Small intestine (tissue), 7 donors: ENCODE measurements around the gene TAS2R13. TPM values are rescaled to one million over a fixed set of nuclear protein-coding genes. Genes with fewer than 3 reads are reported as not detected.

Source experiments
- DNase-seq, 2 donors: peaks; one replicate each; pipeline versions ENCODE4 v3.0.0 to v3.0.0-alpha.2; 2013
- FAIRE-seq: peaks from 2 replicates; lab custom pipeline; 2012; peaks lifted over from hg19 to GRCh38; lab: Jason Lieb, UNC
- H3K27ac ChIP-seq, 3 donors: one replicate each; pipeline ENCODE4 v1.5.1; 2013; ENCODE audit warnings: low read length in 2 of 3, mild to moderate bottlenecking in 2 of 3, control low read depth in 1 of 3, inconsistent platforms in 1 of 3, low read depth in 1 of 3, moderate library complexity in 1 of 3
- H3K27me3 ChIP-seq, 3 donors: one replicate each; pipeline ENCODE4 v1.6.1; 2013; ENCODE audit warnings: low read length in 3 of 3, inconsistent platforms in 1 of 3; ENCODE audit not compliant: control insufficient read depth in 3 of 3, insufficient read depth in 3 of 3
- H3K36me3 ChIP-seq, 3 donors: one replicate each; pipeline ENCODE4 v1.6.1; 2013; ENCODE audit warnings: low read length in 3 of 3, inconsistent platforms in 1 of 3, low read depth in 1 of 3, mild to moderate bottlenecking in 1 of 3, moderate library complexity in 1 of 3; ENCODE audit not compliant: control insufficient read depth in 3 of 3, insufficient read depth in 2 of 3
- H3K4me1 ChIP-seq, 3 donors: one replicate each; pipeline ENCODE4 v1.6.1; 2013; ENCODE audit warnings: low read length in 2 of 3, inconsistent platforms in 1 of 3, low read depth in 1 of 3, mild to moderate bottlenecking in 1 of 3, moderate library complexity in 1 of 3; ENCODE audit not compliant: control insufficient read depth in 3 of 3, insufficient read depth in 2 of 3
- H3K4me3 ChIP-seq, 3 donors: one replicate each; pipeline ENCODE4 v1.5.1; 2013; ENCODE audit warnings: low read length in 3 of 3, control low read depth in 1 of 3, inconsistent platforms in 1 of 3, low read depth in 1 of 3, mild to moderate bottlenecking in 1 of 3, moderate library complexity in 1 of 3
- H3K9me3 ChIP-seq, 2 donors: one replicate each; pipeline ENCODE4 v1.6.1; 2013; ENCODE audit warnings: low read depth in 1 of 2, low read length in 1 of 2; ENCODE audit not compliant: control insufficient read depth in 2 of 2, insufficient read depth in 1 of 2
- WGBS, 3 donors: extraction: QIAGEN DNeasy Blood & Tissue Kit; methylation state at CpG; one replicate each; pipeline ENCODE4 v1.1.7; 2013; 5-methylcytosine and 5-hydroxymethylcytosine counted together
- polyA plus RNA-seq, 4 donors: library from polyadenylated mRNA; stranded (reverse) in 3 of 4; unstranded in 1 of 4; fragments of 200-250 nt in 3 of 4; fragments of 120-200 nt in 1 of 4; gene quantifications; one replicate each; pipeline versions ENCODE4 v1.2.1 to v1.2.3, GENCODE V29; 2013
- donor health status: healthy with polysubstance abuse.
- donor health status: control.
- donor health status: control.
- donor health status: Bipolar disorder and iron deficiency.
- donor health status: healthy.

Gene TAS2R13
- polyA plus RNA-seq, 4 donors = 0.03 to 0.06 TPM; not detected in 2

GRCh38 chr12:10900530-10900929 is 8.8 kb downstream of the TAS2R13 start:
- Histone ChIP-seq H3K27me3 (no peaks in the 10 kb centered on the region), H3K4me1 (no peaks in the 10 kb centered on the region), H3K4me3 (no peak overlapping the region), H3K9me3 (peaks cover 0 to 17% of the 10 kb centered on the region in 2 donors), H3K27ac (no peak overlapping the region), H3K36me3 (no peaks in the 10 kb centered on the region)
- DNase-seq (no peak), FAIRE-seq (no peak)
- WGBS, 3 donors = 93 to 97% (median 93%) methylated on average over 1 of the region's 1 CpG

GRCh38 chr12:10896854-10897253 is 12.5 kb downstream of the TAS2R13 start:
- H3K27me3 ChIP-seq = no peaks in the 10 kb centered on the region
- peaks cover 0 to 2% (median 0%) of the 10 kb centered on the region in 3 donors for H3K4me1 ChIP-seq
- no peak overlapping the region for H3K27ac ChIP-seq
- H3K4me3 ChIP-seq = no peak overlapping the region
- H3K9me3 ChIP-seq = peaks cover 0 to 9% of the 10 kb centered on the region in 2 donors
- DNase-seq = no peak
- FAIRE-seq = no peak
- H3K36me3 ChIP-seq = no peaks in the 10 kb centered on the region
- 92 to 97% (median 95%) methylated on average over 5 of the region's 5 CpGs for WGBS, 3 donors

- Histone ChIP-seq H3K27me3 (no peaks in the 10 kb centered on the region), H3K4me3 (no peak overlapping the region), H3K4me1 (peaks cover 0 to 2% (median 0%) of the 10 kb centered on the region in 3 donors), H3K9me3 (no peaks in the 10 kb centered on the region), H3K36me3 (no peaks in the 10 kb centered on the region), H3K27ac (no peak overlapping the region)
- FAIRE-seq (no peak), DNase-seq (peak; percentile 20 to 83)
- whole genome bisulfite sequencing, 3 donors = 15 to 68% (median 41%) methylated on average over 2 of the region's 2 CpGs
Observed at GRCh38 chr12:10891937-10892336, 17.4 kb downstream of the TAS2R13 start.

- Histone ChIP-seq H3K36me3 (no peaks in the 10 kb centered on the region), H3K27ac (no peak overlapping the region), H3K9me3 (no peaks in the 10 kb centered on the region), H3K4me1 (peaks cover 0 to 2% (median 0%) of the 10 kb centered on the region in 3 donors), H3K4me3 (no peak overlapping the region), H3K27me3 (no peaks in the 10 kb centered on the region)
- FAIRE-seq = peak; percentile 26
- no peak for DNase-seq
Observed at GRCh38 chr12:10889226-10889625, 20.1 kb downstream of the TAS2R13 start.

- Histone ChIP-seq H3K27ac (no peak within 1 kb of the TSS), H3K36me3 (no peaks in the 10 kb centered on the region), H3K27me3 (no peaks in the 10 kb centered on the region), H3K4me3 (no peak within 1 kb of the TSS), H3K4me1 (no peaks in the 10 kb centered on the region), H3K9me3 (no peaks in the 10 kb centered on the region)
- no peak for FAIRE-seq
- WGBS, 3 donors = 93 to 98% (median 95%) methylated on average over 6 of the region's 6 CpGs
- no peak for DNase-seq
Observed at GRCh38 chr12:10884086-10884725, 25.2 kb downstream of the TAS2R13 start, which contains the start of gene PRH1. TSS of gene PRH1 (minus strand) at chr12:10884255. CDS start at chr12:10884217, 38 bp downstream.

GRCh38 chr12:10873378-10873777 is 36.0 kb downstream of the TAS2R13 start:
- Histone ChIP-seq H3K4me1 (no peaks in the 10 kb centered on the region), H3K9me3 (peaks cover 0 to 4% of the 10 kb centered on the region in 2 donors), H3K27me3 (no peaks in the 10 kb centered on the region), H3K36me3 (no peaks in the 10 kb centered on the region), H3K4me3 (no peak overlapping the region), H3K27ac (no peak overlapping the region)
- FAIRE-seq (no peak), DNase-seq (no peak)
- 72 to 77% (median 72%) methylated on average over 2 of the region's 2 CpGs for WGBS, 3 donors

GRCh38 chr12:10867381-10867780 is 42.0 kb downstream of the TAS2R13 start:
- Histone ChIP-seq H3K27me3 (no peaks in the 10 kb centered on the region), H3K9me3 (no peaks in the 10 kb centered on the region), H3K36me3 (no peaks in the 10 kb centered on the region), H3K4me1 (no peaks in the 10 kb centered on the region), H3K4me3 (no peak overlapping the region), H3K27ac (no peak overlapping the region)
- DNase-seq (peak in 1 of 2 donors; percentile 21), FAIRE-seq (no peak)
- 81 to 86% (median 86%) methylated on average over 2 of the region's 2 CpGs for WGBS, 3 donors

GRCh38 chr12:10863512-10864218 is 45.7 kb downstream of the TAS2R13 start:
- no peak overlapping the region for H3K27ac ChIP-seq
- peaks cover 0 to 3% (median 0%) of the 10 kb centered on the region in 3 donors for H3K36me3 ChIP-seq
- DNase-seq (no peak), FAIRE-seq (no peak)
- no peaks in the 10 kb centered on the region for H3K27me3 ChIP-seq
- peaks cover 0 to 11% of the 10 kb centered on the region in 2 donors for H3K9me3 ChIP-seq
- H3K4me1 ChIP-seq = no peaks in the 10 kb centered on the region
- WGBS, 3 donors = 85 to 95% (median 94%) methylated on average over 2 of the region's 2 CpGs
- H3K4me3 ChIP-seq = no peak overlapping the region
